Measurements from ENCODE around the gene FBXO15. TPM values are rescaled to one million over a fixed set of nuclear protein-coding genes. Genes with fewer than 3 reads are reported as not detected.

Gene FBXO15
- total and polyA plus RNA-seq, 7 donors = 0.03 to 0.30 (median 0.23) TPM; not detected in 3

- no peak for DNase-seq
Observed at GRCh38 chr18:74066018-74066417, 81.6 kb downstream of the FBXO15 start.

GRCh38 chr18:74065366-74065765 lies 82.3 kb downstream of the FBXO15 start:
- H3K27ac ChIP-seq = no peak overlapping the region
- TF ChIP-seq, protein P1, sequence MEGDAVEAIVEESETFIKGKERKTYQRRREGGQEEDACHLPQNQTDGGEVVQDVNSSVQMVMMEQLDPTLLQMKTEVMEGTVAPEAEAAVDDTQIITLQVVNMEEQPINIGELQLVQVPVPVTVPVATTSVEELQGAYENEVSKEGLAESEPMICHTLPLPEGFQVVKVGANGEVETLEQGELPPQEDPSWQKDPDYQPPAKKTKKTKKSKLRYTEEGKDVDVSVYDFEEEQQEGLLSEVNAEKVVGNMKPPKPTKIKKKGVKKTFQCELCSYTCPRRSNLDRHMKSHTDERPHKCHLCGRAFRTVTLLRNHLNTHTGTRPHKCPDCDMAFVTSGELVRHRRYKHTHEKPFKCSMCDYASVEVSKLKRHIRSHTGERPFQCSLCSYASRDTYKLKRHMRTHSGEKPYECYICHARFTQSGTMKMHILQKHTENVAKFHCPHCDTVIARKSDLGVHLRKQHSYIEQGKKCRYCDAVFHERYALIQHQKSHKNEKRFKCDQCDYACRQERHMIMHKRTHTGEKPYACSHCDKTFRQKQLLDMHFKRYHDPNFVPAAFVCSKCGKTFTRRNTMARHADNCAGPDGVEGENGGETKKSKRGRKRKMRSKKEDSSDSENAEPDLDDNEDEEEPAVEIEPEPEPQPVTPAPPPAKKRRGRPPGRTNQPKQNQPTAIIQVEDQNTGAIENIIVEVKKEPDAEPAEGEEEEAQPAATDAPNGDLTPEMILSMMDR (IDR thresholded peaks at IDR 0.05) = no peak
- no peaks in the 10 kb centered on the region for H3K36me3 ChIP-seq (ENCODE audit: insufficient read depth in 1 of 2, low read depth in 1 of 2)
- 26 to 36% (median 36%) methylated on average over 3 of the region's 3 CpGs for WGBS, 3 donors
- ATAC-seq (no peak), DNase-seq (no peak)
- H3K27me3 ChIP-seq (ENCODE audit: insufficient read depth in 3 of 3, low read length in 2 of 3) = peaks cover 0 to 4% (median 0%) of the 10 kb centered on the region in 3 donors
- no peak overlapping the region for H3K4me3 ChIP-seq
- no peaks in the 10 kb centered on the region for H3K4me1 ChIP-seq
- intact Hi-C loops (cut with DNase I) = no loop called here
- no peaks in the 10 kb centered on the region for H3K9me3 ChIP-seq

More at GRCh38 chr18:74066018-74066417, 81.6 kb downstream of the FBXO15 start:
- H3K4me3 ChIP-seq = no peak overlapping the region
- H3K4me1 ChIP-seq = no peaks in the 10 kb centered on the region
- no peak for ATAC-seq
- 73 to 80% (median 74%) methylated on average over 7 of the region's 7 CpGs for WGBS, 3 donors
- H3K27me3 ChIP-seq (ENCODE audit: insufficient read depth in 3 of 3, low read length in 2 of 3) = peaks cover 0 to 4% (median 0%) of the 10 kb centered on the region in 3 donors
- H3K36me3 ChIP-seq (ENCODE audit: insufficient read depth in 1 of 2, low read depth in 1 of 2) = no peaks in the 10 kb centered on the region
- H3K27ac ChIP-seq = no peak overlapping the region
- no peaks in the 10 kb centered on the region for H3K9me3 ChIP-seq
- TF ChIP-seq, protein P1 (IDR thresholded peaks at IDR 0.05) = no peak
- intact Hi-C loops (cut with DNase I) = no loop called here

GRCh38 chr18:74064510-74064909 lies 83.1 kb downstream of the FBXO15 start:
- TF ChIP-seq, protein P1 (IDR thresholded peaks at IDR 0.05) = no peak
- Histone ChIP-seq H3K4me1 (no peaks in the 10 kb centered on the region), H3K4me3 (no peak overlapping the region), H3K27me3 (ENCODE audit: insufficient read depth in 3 of 3, low read length in 2 of 3) (peaks cover 0 to 4% (median 0%) of the 10 kb centered on the region in 3 donors), H3K27ac (no peak overlapping the region), H3K36me3 (ENCODE audit: insufficient read depth in 1 of 2, low read depth in 1 of 2) (no peaks in the 10 kb centered on the region), H3K9me3 (no peaks in the 10 kb centered on the region)
- no peak for DNase-seq
- WGBS, 3 donors = 39 to 51% (median 43%) methylated on average over 6 of the region's 6 CpGs
- intact Hi-C loops (cut with DNase I) = no loop called here
- ATAC-seq = no peak

DNA sequence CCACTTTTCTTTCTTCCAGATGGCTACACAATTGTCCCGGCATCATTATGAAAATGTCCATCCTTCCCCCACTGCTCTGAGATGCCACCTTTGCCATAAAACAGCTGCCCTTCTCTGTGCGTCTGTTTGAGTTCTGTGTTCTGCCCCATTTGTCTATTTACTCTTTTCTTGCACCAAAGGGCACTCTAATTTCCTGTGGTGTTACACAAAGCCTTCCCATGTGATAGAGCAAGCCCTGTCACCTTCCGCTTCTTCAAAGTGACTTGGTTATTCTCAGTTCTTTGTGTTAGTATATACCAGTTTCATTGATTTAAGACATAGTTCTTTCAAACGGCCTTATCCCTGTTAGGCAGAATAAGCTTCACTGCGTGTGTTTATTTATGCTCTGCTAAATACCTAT lies 84.1 kb downstream of the FBXO15 start:
- Histone ChIP-seq H3K4me1 (no peaks in the 10 kb centered on the region), H3K4me3 (no peak overlapping the region), H3K27ac (no peak overlapping the region), H3K27me3 (ENCODE audit: insufficient read depth in 3 of 3, low read length in 2 of 3) (peaks cover 0 to 4% (median 0%) of the 10 kb centered on the region in 3 donors), H3K9me3 (no peaks in the 10 kb centered on the region), H3K36me3 (ENCODE audit: insufficient read depth in 1 of 2, low read depth in 1 of 2) (no peaks in the 10 kb centered on the region)
- intact Hi-C loops (cut with DNase I) = no loop called here
- DNase-seq (no peak), ATAC-seq (no peak)
- WGBS, 3 donors = 66 to 69% (median 66%) methylated on average over 5 of the region's 5 CpGs
- TF ChIP-seq, protein P1 (IDR thresholded peaks at IDR 0.05) = no peak

DNA sequence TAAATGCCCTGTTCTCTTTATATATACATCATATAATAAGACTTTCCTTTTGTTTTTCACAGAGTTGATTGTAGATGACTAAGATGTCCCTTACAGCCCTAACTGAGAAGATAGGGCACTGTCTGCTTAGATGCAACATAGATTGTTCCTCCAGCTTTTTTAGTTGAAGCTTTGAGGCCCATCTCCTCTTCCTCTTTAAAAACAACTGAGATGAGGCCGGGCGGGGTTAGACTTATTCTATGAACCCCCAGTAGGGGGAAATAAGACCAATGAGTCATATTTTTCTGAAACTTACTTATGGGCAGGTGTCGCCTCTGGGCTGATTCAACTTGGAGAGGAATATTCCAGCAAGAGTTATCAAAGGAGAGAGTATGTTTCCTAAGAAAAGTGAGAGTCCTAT lies 84.6 kb downstream of the FBXO15 start:
- TF ChIP-seq, protein P1 (IDR thresholded peaks at IDR 0.05) = no peak
- no peak for ATAC-seq
- Histone ChIP-seq H3K4me1 (no peaks in the 10 kb centered on the region), H3K36me3 (ENCODE audit: insufficient read depth in 1 of 2, low read depth in 1 of 2) (no peaks in the 10 kb centered on the region), H3K4me3 (no peak overlapping the region), H3K9me3 (no peaks in the 10 kb centered on the region), H3K27me3 (ENCODE audit: insufficient read depth in 3 of 3, low read length in 2 of 3) (peaks cover 0 to 4% (median 0%) of the 10 kb centered on the region in 3 donors), H3K27ac (no peak overlapping the region)
- 83 to 87% (median 85%) methylated on average over 3 of the region's 3 CpGs for WGBS, 3 donors
- intact Hi-C loops (cut with DNase I) = no loop called here
- no peak for DNase-seq
